ENCODE results near the gene NCKAP1.

The NCKAP1 gene

DNA sequence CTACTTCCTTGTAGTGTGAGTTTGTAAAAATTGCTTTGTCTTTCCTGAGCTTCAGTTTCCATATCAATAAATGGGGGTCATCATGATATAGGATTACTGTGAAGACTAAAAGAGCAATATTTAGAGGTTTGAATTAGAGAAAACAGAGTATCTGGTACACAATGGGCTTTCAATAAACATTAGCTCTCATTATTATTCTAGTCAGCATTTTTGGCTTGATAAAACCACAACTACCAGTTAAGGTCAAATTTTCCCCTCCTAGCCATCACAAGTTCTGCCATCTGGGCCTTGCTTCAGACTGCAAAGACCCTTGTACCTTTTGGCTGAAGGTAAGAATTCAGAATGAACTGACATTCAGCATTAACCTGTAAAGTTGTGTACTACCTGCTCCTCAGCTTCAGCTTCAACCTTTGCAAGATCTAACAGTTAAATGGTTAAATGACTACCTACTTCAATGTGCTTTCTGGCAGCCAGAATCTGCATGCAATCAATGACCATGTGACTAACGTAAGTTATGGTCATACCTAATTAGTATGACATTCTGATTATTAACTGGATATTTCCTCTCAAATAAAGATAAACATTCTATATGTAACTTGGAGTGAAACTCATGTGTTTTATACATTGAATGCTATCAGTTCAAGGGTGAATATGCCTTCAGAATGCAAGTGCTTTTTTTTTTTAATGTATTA lies 119.2 kb downstream of the NCKAP1 start:
- DNase-seq, result no peak
- intact Hi-C loops (cut with DNase I), result no loop called here

DNA sequence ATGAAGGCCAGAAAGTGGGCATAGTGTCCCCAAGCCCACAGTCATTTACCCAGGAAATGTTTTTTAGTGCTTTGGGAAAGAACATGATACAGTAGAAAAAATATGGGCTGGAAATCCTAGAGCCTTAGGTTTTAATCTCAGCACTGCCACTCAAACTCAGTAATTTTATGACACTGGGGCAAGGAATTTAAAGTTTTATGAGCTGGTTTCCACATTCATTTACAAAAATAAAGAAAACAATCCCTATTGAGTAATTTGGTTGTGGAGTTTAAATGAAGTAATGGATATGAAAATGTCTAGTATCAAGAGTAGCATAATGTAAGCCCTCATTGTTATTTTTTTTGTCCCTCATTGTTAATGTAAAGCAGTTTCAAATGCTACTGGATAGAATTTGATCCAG lies 120.3 kb downstream of the NCKAP1 start:
- intact Hi-C loops (cut with DNase I), result no loop called here
- DNase-seq, result no peak

GRCh38 chr2:182916417-182916816 lies 121.8 kb downstream of the NCKAP1 start:
- intact Hi-C loops (cut with DNase I), result no loop called here
- DNase-seq, result no peak

- DNase-seq, result no peak
These were observed 122.6 kb downstream of the NCKAP1 start for GRCh38 chr2:182915369-182916326.

GRCh38 chr2:182914852-182915251 lies 123.4 kb downstream of the NCKAP1 start:
- intact Hi-C loops (cut with DNase I), result no loop called here
- DNase-seq, result no peak

More at GRCh38 chr2:182915369-182916326, 122.6 kb downstream of the NCKAP1 start:
- intact Hi-C loops (cut with DNase I), result no loop called here

DNA sequence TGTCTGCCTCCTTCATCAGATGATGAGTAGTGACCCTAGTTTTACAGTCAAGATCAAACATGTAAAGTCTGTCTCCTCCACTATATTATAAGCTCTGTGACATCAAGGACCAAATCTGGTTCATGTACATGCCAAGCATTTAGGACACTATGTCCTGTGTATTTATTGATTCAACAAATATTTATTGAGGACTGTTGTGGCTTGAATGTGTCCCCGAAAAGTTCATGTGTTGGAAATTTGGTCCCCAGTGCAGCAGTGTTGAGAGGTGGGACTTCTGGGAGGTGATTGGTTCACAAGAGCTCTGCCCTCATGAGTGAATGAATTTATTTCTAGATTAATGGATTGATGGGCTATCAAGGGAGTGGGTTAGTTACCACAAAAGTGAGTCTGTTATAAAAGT lies 125.2 kb downstream of the NCKAP1 start:
- intact Hi-C loops (cut with DNase I), result no loop called here

DNA sequence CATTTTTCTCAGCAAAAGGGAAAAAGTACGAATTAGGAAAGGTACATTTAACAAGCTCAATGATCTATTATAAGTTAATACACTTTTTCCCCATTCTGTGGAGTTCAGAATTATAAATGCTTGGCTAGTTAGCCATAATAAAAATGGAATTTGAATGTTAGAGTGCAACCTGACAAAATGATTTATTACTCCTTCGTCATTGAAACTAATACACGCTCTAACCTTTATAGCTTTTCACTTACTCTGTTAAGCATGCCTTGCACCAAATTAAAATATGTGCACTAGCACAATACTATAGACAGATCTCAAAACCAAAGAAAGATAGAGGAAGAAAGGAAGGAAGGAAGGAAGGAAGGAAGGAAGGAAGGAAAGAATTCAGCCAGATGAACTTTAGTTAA lies 125.7 kb downstream of the NCKAP1 start:
- intact Hi-C loops (cut with DNase I), result no loop called here
- DNase-seq, result no peak

More for the DNA sequence above, 125.2 kb downstream of the NCKAP1 start:
- DNase-seq, result no peak

DNA sequence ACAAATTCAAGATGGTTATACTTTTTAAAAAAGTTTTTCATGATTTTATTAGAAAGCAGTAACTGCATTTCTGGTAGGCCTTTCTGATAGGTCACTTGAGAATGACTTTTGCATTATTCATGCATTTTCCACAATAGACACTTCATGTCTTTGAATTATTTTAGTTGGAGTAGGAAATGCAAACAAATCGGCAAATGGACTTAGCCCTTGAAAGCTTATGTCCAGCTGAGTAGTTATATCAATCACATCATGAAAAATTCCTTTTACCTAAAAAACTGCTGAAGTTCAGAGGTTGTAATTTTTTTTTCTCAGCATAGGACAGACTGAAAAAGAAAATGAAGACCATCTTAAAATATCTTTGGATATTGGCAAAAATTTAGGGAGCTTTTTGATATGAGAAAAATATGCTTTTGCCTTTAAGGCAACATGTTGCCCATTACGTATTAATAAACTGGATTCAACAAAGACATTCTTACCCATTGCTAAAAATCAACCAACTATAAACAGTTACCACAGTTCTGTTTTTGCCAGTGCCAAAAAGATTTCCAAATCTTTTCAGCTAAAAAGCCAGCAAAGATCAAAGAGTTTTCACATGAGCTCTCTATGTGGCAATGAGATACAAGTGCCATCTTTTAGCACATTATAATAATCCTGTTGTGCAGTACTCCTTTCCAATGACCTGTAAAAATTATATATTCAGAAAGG lies 126.3 kb downstream of the NCKAP1 start:
- intact Hi-C loops (cut with DNase I), result no loop called here
- no peak for DNase-seq

DNA sequence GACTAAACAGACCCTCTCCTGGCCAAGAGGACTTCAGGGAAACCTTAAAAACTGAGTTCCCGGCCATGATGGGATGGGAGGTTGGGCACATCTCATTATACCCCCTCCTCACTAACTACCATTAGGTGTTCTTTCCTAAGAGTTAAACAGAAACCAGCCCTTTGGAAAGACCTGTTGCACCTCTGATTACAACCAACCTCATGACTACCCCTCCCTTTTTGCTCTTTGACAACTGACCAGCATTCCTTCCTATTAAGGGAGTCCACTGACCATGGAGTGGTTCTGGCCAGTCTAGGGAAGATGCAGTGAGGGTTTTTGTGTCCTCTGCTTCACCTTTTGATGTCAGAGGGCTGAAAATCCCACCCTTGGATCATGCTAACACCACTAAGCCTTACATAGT lies 127.3 kb downstream of the NCKAP1 start:
- intact Hi-C loops (cut with DNase I), result no loop called here
- no peak for DNase-seq

- intact Hi-C loops (cut with DNase I), result no loop called here
- DNase-seq, result no peak
These were observed 131.0 kb downstream of the NCKAP1 start for GRCh38 chr2:182907081-182907830.

DNA sequence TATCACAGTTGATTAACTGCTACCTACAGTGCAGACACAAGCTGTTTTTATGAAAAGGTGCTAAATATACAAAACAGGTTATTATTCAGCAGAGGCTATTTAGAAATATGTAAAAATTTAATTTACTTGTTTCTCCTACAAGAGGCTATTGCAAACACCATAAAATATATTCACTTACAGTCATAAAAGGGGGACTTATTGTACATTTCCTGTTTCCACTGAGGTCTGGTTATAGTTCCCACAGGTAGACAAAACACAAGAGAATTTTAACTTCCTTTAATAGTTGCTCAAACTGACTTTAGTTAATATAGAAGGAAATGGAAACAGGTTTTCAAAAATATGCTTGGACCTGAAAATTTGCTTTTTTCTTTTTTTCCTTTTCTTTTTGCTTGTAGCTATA lies 131.8 kb downstream of the NCKAP1 start:
- intact Hi-C loops (cut with DNase I), result no loop called here
- DNase-seq, result no peak

GRCh38 chr2:182904844-182905243 lies 133.4 kb downstream of the NCKAP1 start:
- intact Hi-C loops (cut with DNase I), result no loop called here
- no peak for DNase-seq

DNA sequence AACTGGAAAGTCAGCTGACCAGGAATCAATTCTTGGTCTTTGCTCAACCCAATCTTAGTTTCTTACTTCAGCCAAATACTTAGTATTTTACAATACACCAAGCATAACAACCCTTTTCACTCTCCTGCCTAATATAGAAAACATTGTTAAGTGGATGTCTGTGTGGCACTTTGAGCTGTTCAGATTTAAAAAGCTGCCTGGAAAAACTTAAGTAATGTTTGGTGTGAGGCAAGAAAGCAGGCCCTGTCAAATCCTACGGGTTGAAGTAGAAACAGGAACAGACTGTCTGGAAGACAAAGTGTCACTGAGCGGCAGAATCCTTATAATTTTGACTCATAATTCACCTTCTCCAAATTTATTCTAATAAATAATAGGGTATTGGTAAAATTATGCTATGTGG lies 134.7 kb downstream of the NCKAP1 start:
- intact Hi-C loops (cut with DNase I), result no loop called here
- DNase-seq, result no peak

DNA sequence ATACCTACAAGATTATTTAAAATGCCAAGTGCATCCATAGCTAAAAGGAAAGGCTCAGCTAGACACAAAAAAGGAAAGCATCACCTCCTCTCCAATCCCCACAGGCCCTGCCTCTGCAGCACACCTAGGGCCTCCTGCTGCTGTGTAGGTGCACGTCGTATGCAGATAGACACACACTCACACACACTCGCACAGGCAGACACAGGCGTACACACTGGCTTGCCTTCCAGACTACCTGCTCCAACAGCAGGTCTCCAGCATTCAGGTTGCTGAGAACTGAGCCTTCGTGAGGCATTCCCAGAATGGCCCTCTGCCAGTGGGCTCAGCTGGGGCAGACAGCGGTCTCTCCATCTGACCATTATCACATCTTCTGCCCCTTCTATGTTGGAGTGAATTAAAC lies 136.5 kb downstream of the NCKAP1 start:
- intact Hi-C loops (cut with DNase I), result no loop called here
- DNase-seq, result peak in 1 of 10 donors; percentile 60

GRCh38 chr2:182898718-182899117 lies 139.5 kb downstream of the NCKAP1 start:
- intact Hi-C loops (cut with DNase I), result no loop called here
- no peak for DNase-seq

DNA sequence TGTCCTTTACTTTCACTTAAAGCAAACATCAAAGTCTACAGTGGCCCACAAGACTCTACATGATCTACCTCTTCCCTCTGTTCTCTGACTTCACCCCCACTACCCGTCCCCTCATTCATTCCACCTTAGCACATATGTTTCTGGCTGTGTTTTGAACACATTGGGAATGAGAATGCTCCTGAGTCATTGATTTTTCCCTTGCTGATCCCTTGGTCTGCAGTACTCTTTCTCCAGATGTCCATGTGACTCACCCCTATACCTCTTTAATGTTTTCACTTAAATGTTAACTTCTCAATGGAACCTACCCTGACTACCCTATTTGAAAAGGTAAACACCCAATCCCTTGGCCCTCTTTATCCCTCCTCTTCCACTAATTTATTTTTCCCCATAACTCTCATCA lies 141.1 kb downstream of the NCKAP1 start:
- DNase-seq, result no peak
- intact Hi-C loops (cut with DNase I), result no loop called here

DNA sequence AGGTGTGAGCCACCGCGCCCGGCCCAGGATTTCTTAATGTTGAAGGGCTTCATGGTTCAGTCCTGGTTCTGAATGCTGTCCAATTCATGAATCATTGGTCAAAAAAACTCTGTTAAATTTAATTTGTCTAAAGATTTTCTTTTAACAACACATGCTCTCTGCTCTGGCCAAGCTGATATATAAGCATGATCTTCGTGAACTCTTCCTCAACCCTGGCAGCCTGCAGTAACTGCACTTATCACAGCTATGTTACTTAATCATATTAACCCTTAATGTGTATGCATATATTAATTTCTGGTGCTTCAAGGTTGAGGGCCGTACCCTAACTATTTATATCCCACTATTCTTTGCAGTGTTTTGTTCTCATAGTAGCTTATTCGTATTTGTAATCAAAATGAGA lies 142.5 kb downstream of the NCKAP1 start:
- intact Hi-C loops (cut with DNase I), result no loop called here
- no peak for DNase-seq

GRCh38 chr2:182895169-182895568 lies 143.1 kb downstream of the NCKAP1 start:
- DNase-seq, result no peak
- intact Hi-C loops (cut with DNase I), result no loop called here

DNA sequence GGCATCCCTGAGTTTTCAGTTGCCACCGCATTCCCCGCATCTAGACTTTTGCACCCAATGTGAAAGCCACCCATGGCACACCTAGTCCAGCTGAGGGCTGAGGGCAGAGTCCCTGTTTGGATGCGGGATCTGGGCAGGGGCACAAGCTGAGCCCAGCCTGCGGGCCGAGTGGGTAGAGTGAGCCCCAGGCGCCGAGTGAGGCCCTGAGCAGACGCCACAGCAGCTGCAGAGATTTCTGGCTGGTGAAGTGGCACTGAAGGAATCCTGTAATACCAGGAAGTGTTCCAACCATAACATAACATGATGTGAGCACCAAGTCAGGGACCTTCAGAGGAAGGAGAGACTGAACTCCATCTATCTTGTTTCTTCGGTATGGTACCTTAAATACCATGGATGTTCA lies 144.1 kb downstream of the NCKAP1 start:
- intact Hi-C loops (cut with DNase I), result no loop called here
- DNase-seq, result peak in 1 of 10 donors; percentile 77

- intact Hi-C loops (cut with DNase I), result no loop called here
- no peak for DNase-seq
These were observed 144.6 kb downstream of the NCKAP1 start for GRCh38 chr2:182893666-182894065.

All from posterior cingulate gyrus (tissue), 11 donors.